HL-60 (cell line): ENCODE data around the gene ADIG.

Source experiments
- DNase-seq, 2 experiments: peaks; one replicate each; pipeline ENCODE4 v3.0.0-alpha.2; 2010 to 2020; ENCODE audit warnings: low read depth in 1 of 2, low spot score in 1 of 2
- H3K27ac ChIP-seq: fragments of 250-450 bp; sonication (Bioruptor Pico); replicated peaks from 2 replicates; pipeline ENCODE4 v1.5.1; 2020; ENCODE audit warnings: mild to moderate bottlenecking, moderate library complexity
- H3K27me3 ChIP-seq: fragments of 250-450 bp; sonication (Bioruptor Pico); 2 replicates; pipeline ENCODE4 v1.5.1; 2021; ENCODE audit warnings: mild to moderate bottlenecking, moderate library complexity; ENCODE audit not compliant: insufficient read depth, poor library complexity, severe bottlenecking
- H3K4me3 ChIP-seq: replicated peaks from 2 replicates; pipeline ENCODE4 v1.5.1; 2011; ENCODE audit warnings: mild to moderate bottlenecking, control low read depth, low read length; ENCODE audit not compliant: insufficient read depth
- CTCF ChIP-seq: IDR thresholded peaks from one replicate; pipeline ENCODE4 v1.5.1; 2011; ENCODE audit warnings: low read length, control low read depth, inconsistent platforms; ENCODE audit not compliant: insufficient read depth
- GABPA ChIP-seq: IDR thresholded peaks from 2 replicates; pipeline ENCODE4 v1.6.1; 2012; ENCODE audit warnings: low read depth
- POLR2AphosphoS5 ChIP-seq: IDR thresholded peaks from 2 replicates; pipeline ENCODE4 v1.6.1; 2012; ENCODE audit warnings: low read depth
- REST ChIP-seq: IDR thresholded peaks from 2 replicates; pipeline ENCODE4 v1.6.1; 2012; ENCODE audit warnings: low read depth; ENCODE audit not compliant: insufficient replicate concordance
- SPI1 ChIP-seq: IDR thresholded peaks from 2 replicates; pipeline ENCODE4 v1.6.1; 2012; ENCODE audit warnings: low read depth, mild to moderate bottlenecking, borderline replicate concordance

ADIG gene

GRCh38 chr20:38563802-38564431, 17.1 kb upstream of the ADIG start:
- no peak for DNase-seq
- no peak overlapping the region for H3K4me3 ChIP-seq
- H3K27ac ChIP-seq = no peak overlapping the region
- TF ChIP-seq SPI1 (no peak), REST (no peak), CTCF (no peak), GABPA (no peak), POLR2AphosphoS5 (no peak)
- no peaks in the 10 kb centered on the region for H3K27me3 ChIP-seq

- H3K27ac ChIP-seq = no peak overlapping the region
- no peak for TF ChIP-seq CTCF
- TF ChIP-seq REST = no peak
- TF ChIP-seq POLR2AphosphoS5 = no peak
- TF ChIP-seq GABPA = no peak
- no peak for TF ChIP-seq SPI1
Observed at GRCh38 chr20:38564680-38565079, 16.3 kb upstream of the ADIG start.

GRCh38 chr20:38566036-38566598, 14.9 kb upstream of the ADIG start:
- Histone ChIP-seq H3K27ac (no peak overlapping the region), H3K27me3 (no peaks in the 10 kb centered on the region), H3K4me3 (no peak overlapping the region)
- TF ChIP-seq POLR2AphosphoS5 (no peak), SPI1 (no peak), CTCF (no peak), REST (no peak), GABPA (no peak)
- DNase-seq = no peak

More at GRCh38 chr20:38564680-38565079, 16.3 kb upstream of the ADIG start:
- Histone ChIP-seq H3K27me3 (no peaks in the 10 kb centered on the region), H3K4me3 (no peak overlapping the region)
- no peak for DNase-seq
